Mesenchymal stem cell (in vitro differentiated cells and primary cell): ENCODE data around the gene WDR81.

Source experiments
- DNase-seq: peaks from one replicate; pipeline ENCODE4 v3.0.0-alpha.2; 2013
- H2AFZ ChIP-seq: one replicate; pipeline ENCODE4 v1.6.1; 2013; ENCODE audit warnings: low read depth, mild to moderate bottlenecking, control low read depth, inconsistent platforms, low read length, moderate library complexity
- H2AK5ac ChIP-seq: 2 replicates; pipeline ENCODE4 v1.6.1; 2013; ENCODE audit warnings: low read length, moderate library complexity, mild to moderate bottlenecking, inconsistent platforms; ENCODE audit not compliant: severe bottlenecking
- H2BK120ac ChIP-seq: one replicate; pipeline ENCODE4 v1.6.1; 2013; ENCODE audit warnings: low read depth, mild to moderate bottlenecking, inconsistent platforms, low read length, moderate library complexity
- H2BK12ac ChIP-seq, 2 experiments: one replicate each; pipeline ENCODE4 v1.6.1; 2013; ENCODE audit warnings: inconsistent platforms in 2 of 2, low read length in 2 of 2, mild to moderate bottlenecking in 2 of 2, moderate library complexity in 2 of 2, control low read depth in 1 of 2
- H2BK15ac ChIP-seq: one replicate; pipeline ENCODE4 v1.6.1; 2013; ENCODE audit warnings: mild to moderate bottlenecking, low read depth, inconsistent platforms; ENCODE audit not compliant: poor library complexity, severe bottlenecking
- H2BK5ac ChIP-seq: 2 replicates; pipeline ENCODE4 v1.6.1; 2013; ENCODE audit warnings: low read depth, mild to moderate bottlenecking, low read length, control low read depth, inconsistent platforms; ENCODE audit not compliant: poor library complexity, severe bottlenecking
- H3K14ac ChIP-seq, 2 experiments: one replicate each; pipeline ENCODE4 v1.6.1; 2013; ENCODE audit warnings: inconsistent platforms in 2 of 2, low read length in 2 of 2, control low read depth in 1 of 2, mild to moderate bottlenecking in 1 of 2, moderate library complexity in 1 of 2
- H3K18ac ChIP-seq, 2 experiments: one replicate each; pipeline ENCODE4 v1.6.1; 2013; ENCODE audit warnings: inconsistent platforms in 2 of 2, low read length in 2 of 2, control low read depth in 1 of 2, low read depth in 1 of 2, mild to moderate bottlenecking in 1 of 2
- H3K23ac ChIP-seq, 2 experiments: one replicate each; pipeline ENCODE4 v1.6.1; 2013; ENCODE audit warnings: inconsistent platforms in 2 of 2, low read length in 2 of 2, mild to moderate bottlenecking in 2 of 2, moderate library complexity in 2 of 2, control low read depth in 1 of 2
- H3K27ac ChIP-seq: 2 replicates; pipeline ENCODE4 v1.5.1; 2013; ENCODE audit warnings: mild to moderate bottlenecking, moderate library complexity, low read length, control low read depth, inconsistent platforms; ENCODE audit not compliant: poor library complexity, severe bottlenecking
- H3K27me3 ChIP-seq, 2 experiments: 2 replicates each; pipeline versions ENCODE4 v1.6.1 to v1.7.0; 2013; ENCODE audit warnings: low read length in 2 of 2, mild to moderate bottlenecking in 2 of 2, moderate library complexity in 2 of 2, control low read depth in 1 of 2, inconsistent platforms in 1 of 2; ENCODE audit not compliant: control insufficient read depth in 1 of 2, insufficient read depth in 1 of 2
- H3K36me3 ChIP-seq, 2 experiments: 2 replicates each; pipeline versions ENCODE4 v1.6.1 to v1.7.0; 2013; ENCODE audit warnings: low read length in 2 of 2, control low read depth in 1 of 2, inconsistent platforms in 1 of 2, low read depth in 1 of 2, mild to moderate bottlenecking in 1 of 2; ENCODE audit not compliant: insufficient read depth in 2 of 2, control insufficient read depth in 1 of 2
- H3K4ac ChIP-seq, 2 experiments: one replicate each; pipeline ENCODE4 v1.6.1; 2013; ENCODE audit warnings: inconsistent platforms in 2 of 2, low read length in 2 of 2, mild to moderate bottlenecking in 2 of 2, moderate library complexity in 2 of 2, control low read depth in 1 of 2, low read depth in 1 of 2
- H3K4me1 ChIP-seq: 2 replicates; pipeline ENCODE4 v1.6.1; 2013; ENCODE audit warnings: low read depth, low read length, control low read depth; ENCODE audit not compliant: control insufficient read depth, insufficient read depth
- H3K4me2 ChIP-seq: 2 replicates; pipeline ENCODE4 v1.6.1; 2013; ENCODE audit warnings: low read length, mild to moderate bottlenecking, inconsistent platforms; ENCODE audit not compliant: poor library complexity, severe bottlenecking
- H3K4me3 ChIP-seq, 2 experiments: 2 replicates each; pipeline versions ENCODE4 v1.5.1 to v1.7.0; 2013; ENCODE audit warnings: low read length in 2 of 2, mild to moderate bottlenecking in 2 of 2, control low read depth in 1 of 2, low read depth in 1 of 2; ENCODE audit not compliant: insufficient read depth in 1 of 2
- H3K79me1 ChIP-seq: replicated peaks from 2 replicates; pipeline ENCODE4 v1.6.1; 2013; ENCODE audit warnings: mild to moderate bottlenecking, control low read depth, low read length, inconsistent platforms; ENCODE audit not compliant: poor library complexity, severe bottlenecking
- H3K9ac ChIP-seq: 2 replicates; pipeline ENCODE4 v1.7.0; 2013; ENCODE audit warnings: mild to moderate bottlenecking, low read length, moderate library complexity
- H3K9me3 ChIP-seq: 2 replicates; pipeline ENCODE4 v1.7.0; 2013; ENCODE audit warnings: mild to moderate bottlenecking, low read length; ENCODE audit not compliant: control insufficient read depth
- H4K8ac ChIP-seq: one replicate; pipeline ENCODE4 v1.6.1; 2013; ENCODE audit warnings: inconsistent platforms, mild to moderate bottlenecking, low read length, moderate library complexity
- H4K91ac ChIP-seq: one replicate; pipeline ENCODE4 v1.6.1; 2013; ENCODE audit warnings: mild to moderate bottlenecking, low read length, inconsistent platforms
- WGBS: methylation state at CpG from one replicate; pipeline ENCODE4 v1.1.7; 2013; ENCODE audit warnings: mixed read lengths; 5-methylcytosine and 5-hydroxymethylcytosine counted together

Gene WDR81

DNA sequence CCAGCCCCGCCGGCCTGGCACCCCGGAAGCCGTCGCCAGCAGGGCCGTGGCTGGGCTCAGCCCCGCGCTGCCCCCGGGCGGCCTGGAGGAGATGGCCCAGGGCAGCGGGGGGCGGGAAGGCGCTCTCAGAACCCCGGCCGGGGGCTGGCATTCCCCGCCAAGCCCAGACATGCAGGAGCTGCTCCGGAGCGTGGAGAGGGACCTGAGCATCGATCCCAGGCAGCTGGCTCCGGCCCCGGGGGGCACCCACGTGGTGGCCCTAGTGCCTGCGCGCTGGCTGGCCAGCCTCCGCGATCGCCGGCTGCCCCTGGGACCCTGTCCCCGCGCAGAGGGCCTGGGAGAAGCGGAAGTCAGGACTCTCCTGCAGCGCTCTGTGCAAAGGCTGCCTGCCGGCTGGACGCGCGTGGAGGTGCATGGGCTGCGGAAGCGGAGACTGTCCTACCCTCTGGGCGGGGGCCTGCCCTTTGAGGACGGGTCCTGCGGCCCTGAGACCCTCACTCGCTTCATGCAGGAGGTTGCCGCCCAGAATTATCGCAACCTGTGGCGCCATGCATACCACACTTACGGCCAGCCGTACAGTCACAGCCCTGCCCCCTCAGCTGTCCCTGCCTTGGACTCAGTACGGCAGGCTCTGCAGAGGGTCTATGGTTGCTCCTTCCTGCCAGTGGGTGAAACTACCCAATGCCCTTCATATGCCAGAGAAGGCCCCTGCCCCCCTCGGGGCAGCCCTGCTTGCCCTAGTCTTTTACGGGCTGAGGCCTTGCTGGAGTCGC, 551 bp downstream of the WDR81 start:
- H2BK15ac ChIP-seq = peak overlapping the region; percentile 86
- 30% methylated on average over 39 of the region's 51 CpGs for WGBS
- DNase-seq = no peak

GRCh38 chr17:1725642-1726511, 1.4 kb downstream of the WDR81 start:
- 97% methylated on average over 54 of the region's 54 CpGs for WGBS
- no peak overlapping the region for H2AFZ ChIP-seq
- H4K8ac ChIP-seq = peak overlapping the region; percentile 40
- H3K27me3 ChIP-seq = no peaks in the 10 kb centered on the region
- H2AK5ac ChIP-seq = no peak overlapping the region
- no peak overlapping the region for H3K23ac ChIP-seq
- H2BK5ac ChIP-seq = no peak overlapping the region
- H3K4me2 ChIP-seq = no peak overlapping the region
- H2BK12ac ChIP-seq = peak overlapping the region in 1 of 2 experiments; percentile 3
- H3K14ac ChIP-seq = no peak overlapping the region
- H3K18ac ChIP-seq = peak overlapping the region in 1 of 2 experiments; percentile 22
- H3K79me1 ChIP-seq = peaks cover 26% of the 10 kb centered on the region
- peak overlapping the region; percentile 82 for H4K91ac ChIP-seq
- no peak overlapping the region for H2BK15ac ChIP-seq
- H3K27ac ChIP-seq = no peak overlapping the region
- no peaks in the 10 kb centered on the region for H3K9me3 ChIP-seq
- H2BK120ac ChIP-seq = no peak overlapping the region
- DNase-seq = no peak
- H3K36me3 ChIP-seq = peaks cover 36 to 44% of the 10 kb centered on the region in 2 experiments
- H3K4ac ChIP-seq = peak overlapping the region in 1 of 2 experiments; percentile 81
- peaks cover 38% of the 10 kb centered on the region for H3K4me1 ChIP-seq
- H3K4me3 ChIP-seq = peak overlapping the region in 1 of 2 experiments; percentile 84
- peak overlapping the region; percentile 82 for H3K9ac ChIP-seq

More for the DNA sequence above, 551 bp downstream of the WDR81 start:
- peak overlapping the region; percentile 76 for H3K4me2 ChIP-seq
- H2AK5ac ChIP-seq = no peak overlapping the region
- H2BK120ac ChIP-seq = peak overlapping the region; percentile 98
- peak overlapping the region in 1 of 2 experiments; percentile 40 for H2BK12ac ChIP-seq
- no peaks in the 10 kb centered on the region for H3K27me3 ChIP-seq
- peak overlapping the region; percentile 53 for H4K91ac ChIP-seq
- no peak overlapping the region for H3K27ac ChIP-seq
- peaks cover 26% of the 10 kb centered on the region for H3K79me1 ChIP-seq
- no peak overlapping the region for H2BK5ac ChIP-seq
- peak overlapping the region; percentile 72 to 88 for H3K18ac ChIP-seq
- peak overlapping the region; percentile 62 for H2AFZ ChIP-seq
- H3K9me3 ChIP-seq = no peaks in the 10 kb centered on the region
- peaks cover 36% of the 10 kb centered on the region in 2 experiments for H3K36me3 ChIP-seq
- H3K9ac ChIP-seq = peak overlapping the region; percentile 82
- no peak overlapping the region for H3K23ac ChIP-seq
- H4K8ac ChIP-seq = peak overlapping the region; percentile 25
- H3K4ac ChIP-seq = peak overlapping the region; percentile 57 to 81
- peak overlapping the region; percentile 72 to 84 for H3K4me3 ChIP-seq
- H3K4me1 ChIP-seq = peaks cover 29% of the 10 kb centered on the region
- H3K14ac ChIP-seq = peak overlapping the region in 1 of 2 experiments; percentile 68

- H2AFZ ChIP-seq = no peak overlapping the region
- H3K4me3 ChIP-seq = no peak overlapping the region
These were observed 2.2 kb downstream of the WDR81 start for GRCh38 chr17:1726626-1727257.

More at GRCh38 chr17:1726626-1727257, 2.2 kb downstream of the WDR81 start:
- peaks cover 42% of the 10 kb centered on the region for H3K4me1 ChIP-seq
- H2AK5ac ChIP-seq = no peak overlapping the region
- H2BK120ac ChIP-seq = no peak overlapping the region
- H3K9ac ChIP-seq = no peak overlapping the region
- no peak overlapping the region for H3K18ac ChIP-seq
- no peak overlapping the region for H3K23ac ChIP-seq
- no peaks in the 10 kb centered on the region for H3K27me3 ChIP-seq
- no peaks in the 10 kb centered on the region for H3K9me3 ChIP-seq
- no peak overlapping the region for H2BK15ac ChIP-seq
- H3K27ac ChIP-seq = no peak overlapping the region
- WGBS = 90% methylated on average over 18 of the region's 18 CpGs
- H2BK5ac ChIP-seq = no peak overlapping the region
- H4K8ac ChIP-seq = no peak overlapping the region
- H4K91ac ChIP-seq = no peak overlapping the region
- no peak overlapping the region for H3K4ac ChIP-seq
- H2BK12ac ChIP-seq = no peak overlapping the region
- no peak for DNase-seq
- H3K14ac ChIP-seq = no peak overlapping the region
- peaks cover 26% of the 10 kb centered on the region for H3K79me1 ChIP-seq
- H3K36me3 ChIP-seq = peaks cover 40 to 44% of the 10 kb centered on the region in 2 experiments
- no peak overlapping the region for H3K4me2 ChIP-seq
